Glutamatergic neuron (in vitro differentiated cells): ENCODE data around the gene PLEKHS1. TPM values are rescaled to one million over a fixed set of nuclear protein-coding genes. Genes with fewer than 3 reads are reported as not detected.

Experiments
- DNase-seq: peaks from one replicate; pipeline ENCODE4 v3.0.0; 2022
- H3K27ac Mint-ChIP-seq: one replicate; pipeline ENCODE4 v1.8.0; 2020; ENCODE audit warnings: mild to moderate bottlenecking, mixed read lengths, inconsistent platforms; ENCODE audit not compliant: unreplicated experiment
- H3K27me3 Mint-ChIP-seq: one replicate; pipeline ENCODE4 v1.8.0; 2020; ENCODE audit warnings: mild to moderate bottlenecking, moderate library complexity, mixed read lengths, inconsistent platforms; ENCODE audit not compliant: unreplicated experiment
- H3K36me3 Mint-ChIP-seq: one replicate; pipeline ENCODE4 v1.8.0; 2020; ENCODE audit warnings: mild to moderate bottlenecking, mixed read lengths, inconsistent platforms; ENCODE audit not compliant: unreplicated experiment
- H3K4me1 Mint-ChIP-seq: one replicate; pipeline ENCODE4 v1.8.0; 2020; ENCODE audit warnings: mild to moderate bottlenecking, low read depth, mixed read lengths, inconsistent platforms; ENCODE audit not compliant: unreplicated experiment
- H3K4me3 Mint-ChIP-seq: one replicate; pipeline ENCODE4 v1.8.0; 2020; ENCODE audit warnings: mild to moderate bottlenecking, mixed read lengths, inconsistent platforms; ENCODE audit not compliant: unreplicated experiment
- H3K9me3 Mint-ChIP-seq: one replicate; pipeline ENCODE4 v1.8.0; 2020; ENCODE audit warnings: mild to moderate bottlenecking, moderate library complexity, mixed read lengths, inconsistent platforms; ENCODE audit not compliant: unreplicated experiment
- total RNA-seq: library from RNA; stranded (reverse); fragmentation: NEBNext Ultra II Directional; extraction: Animal tissue kit (Norgen Biotek cat#: 25700); gene quantifications from one replicate; pipeline ENCODE4 v1.2.1, GENCODE V29; 2021; ENCODE audit not compliant: unreplicated experiment
- TF ChIP-seq, protein P1 (sequence below): fragments of 200-600 bp; sonication (generic); IDR thresholded peaks from one replicate; pipeline ENCODE4 v1.5.0; 2021; ENCODE audit not compliant: partially characterized antibody, unreplicated experiment

Gene PLEKHS1
- total RNA-seq, 1 donor from 2014 or later = not detected

DNA sequence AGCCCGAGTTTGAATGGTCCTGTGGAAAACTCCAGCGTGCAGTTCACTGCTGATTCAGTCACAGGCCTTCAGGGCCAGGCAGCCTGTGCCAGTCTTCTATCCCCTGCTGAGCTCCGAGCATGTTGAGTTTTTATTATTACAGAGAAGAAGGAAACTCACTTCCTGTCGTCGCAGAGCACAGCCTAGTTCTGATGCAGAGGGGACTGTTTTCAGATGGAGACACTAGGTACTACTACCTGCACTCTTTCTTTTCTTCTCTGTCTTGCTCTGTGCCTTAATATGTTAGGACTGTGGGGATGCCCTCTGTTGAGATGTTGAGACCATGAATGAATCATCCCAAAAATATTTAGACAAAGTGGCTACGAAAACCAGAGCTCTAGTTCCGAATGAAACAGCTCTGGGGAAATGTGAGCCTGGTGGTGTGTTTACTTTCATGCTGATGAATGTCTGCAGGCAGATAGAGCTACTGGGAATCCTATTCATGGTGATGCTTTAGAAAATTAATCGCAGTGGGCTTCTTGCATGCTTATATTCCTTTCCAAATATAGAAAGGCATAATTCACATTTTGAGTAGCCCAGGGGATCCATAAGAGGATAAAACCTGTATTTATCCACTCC is 42.2 kb upstream of the PLEKHS1 start:
- Mint-ChIP-seq H3K4me3 (no peak overlapping the region), H3K9me3 (no peaks in the 10 kb centered on the region), H3K27me3 (peaks cover 8% of the 10 kb centered on the region), H3K36me3 (no peaks in the 10 kb centered on the region), H3K27ac (no peak overlapping the region), H3K4me1 (peaks cover 4% of the 10 kb centered on the region)
- no peak for DNase-seq
- TF ChIP-seq, protein P1, sequence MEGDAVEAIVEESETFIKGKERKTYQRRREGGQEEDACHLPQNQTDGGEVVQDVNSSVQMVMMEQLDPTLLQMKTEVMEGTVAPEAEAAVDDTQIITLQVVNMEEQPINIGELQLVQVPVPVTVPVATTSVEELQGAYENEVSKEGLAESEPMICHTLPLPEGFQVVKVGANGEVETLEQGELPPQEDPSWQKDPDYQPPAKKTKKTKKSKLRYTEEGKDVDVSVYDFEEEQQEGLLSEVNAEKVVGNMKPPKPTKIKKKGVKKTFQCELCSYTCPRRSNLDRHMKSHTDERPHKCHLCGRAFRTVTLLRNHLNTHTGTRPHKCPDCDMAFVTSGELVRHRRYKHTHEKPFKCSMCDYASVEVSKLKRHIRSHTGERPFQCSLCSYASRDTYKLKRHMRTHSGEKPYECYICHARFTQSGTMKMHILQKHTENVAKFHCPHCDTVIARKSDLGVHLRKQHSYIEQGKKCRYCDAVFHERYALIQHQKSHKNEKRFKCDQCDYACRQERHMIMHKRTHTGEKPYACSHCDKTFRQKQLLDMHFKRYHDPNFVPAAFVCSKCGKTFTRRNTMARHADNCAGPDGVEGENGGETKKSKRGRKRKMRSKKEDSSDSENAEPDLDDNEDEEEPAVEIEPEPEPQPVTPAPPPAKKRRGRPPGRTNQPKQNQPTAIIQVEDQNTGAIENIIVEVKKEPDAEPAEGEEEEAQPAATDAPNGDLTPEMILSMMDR = no peak

DNA sequence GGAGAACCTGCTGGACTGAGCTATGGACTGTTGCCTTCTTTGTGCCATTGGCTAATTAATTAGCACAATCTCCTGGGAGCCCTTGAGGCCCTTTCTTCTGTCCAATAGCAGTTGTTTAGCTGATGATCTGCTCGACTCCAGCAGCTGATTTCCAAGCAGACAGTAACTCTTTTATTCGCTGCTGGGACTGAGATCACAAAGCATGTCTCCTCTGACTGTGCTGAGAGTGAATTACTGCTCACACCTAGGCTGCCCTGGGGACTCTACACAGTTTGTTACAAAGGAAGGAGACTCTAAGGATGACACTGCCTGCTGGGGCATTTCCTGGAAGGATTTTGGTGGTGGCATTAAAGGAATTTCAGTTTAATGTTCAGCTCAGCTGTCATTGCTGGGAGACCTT is 40.3 kb upstream of the PLEKHS1 start:
- no peak overlapping the region for H3K27ac Mint-ChIP-seq
- DNase-seq = no peak
- TF ChIP-seq, protein P1 = no peak
- peaks cover 4% of the 10 kb centered on the region for H3K4me1 Mint-ChIP-seq
- no peaks in the 10 kb centered on the region for H3K9me3 Mint-ChIP-seq
- no peaks in the 10 kb centered on the region for H3K36me3 Mint-ChIP-seq
- peaks cover 10% of the 10 kb centered on the region for H3K27me3 Mint-ChIP-seq
- H3K4me3 Mint-ChIP-seq = no peak overlapping the region

DNA sequence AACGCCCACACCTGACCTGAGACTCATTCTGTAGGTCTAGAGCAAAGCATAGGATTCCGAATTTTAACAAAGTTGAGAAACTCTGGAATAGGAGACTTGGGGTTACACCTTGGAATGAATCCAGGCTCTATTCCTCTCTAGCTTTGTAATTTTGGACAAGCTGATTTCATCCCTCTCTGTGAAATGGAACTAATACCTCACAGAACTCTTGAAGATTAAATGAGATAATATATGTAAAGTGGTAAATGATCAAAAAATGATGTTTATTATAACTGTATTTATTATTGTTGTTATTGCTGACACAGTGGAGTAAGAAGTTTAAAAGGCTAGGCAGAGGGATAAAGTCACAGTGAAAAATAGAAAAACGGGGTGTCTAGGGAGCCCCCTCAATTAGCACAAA is 39.5 kb upstream of the PLEKHS1 start:
- no peaks in the 10 kb centered on the region for H3K9me3 Mint-ChIP-seq
- H3K27ac Mint-ChIP-seq = no peak overlapping the region
- TF ChIP-seq, protein P1 = no peak
- H3K4me1 Mint-ChIP-seq = peaks cover 4% of the 10 kb centered on the region
- peaks cover 10% of the 10 kb centered on the region for H3K27me3 Mint-ChIP-seq
- H3K36me3 Mint-ChIP-seq = no peaks in the 10 kb centered on the region
- DNase-seq = no peak
- H3K4me3 Mint-ChIP-seq = no peak overlapping the region

DNA sequence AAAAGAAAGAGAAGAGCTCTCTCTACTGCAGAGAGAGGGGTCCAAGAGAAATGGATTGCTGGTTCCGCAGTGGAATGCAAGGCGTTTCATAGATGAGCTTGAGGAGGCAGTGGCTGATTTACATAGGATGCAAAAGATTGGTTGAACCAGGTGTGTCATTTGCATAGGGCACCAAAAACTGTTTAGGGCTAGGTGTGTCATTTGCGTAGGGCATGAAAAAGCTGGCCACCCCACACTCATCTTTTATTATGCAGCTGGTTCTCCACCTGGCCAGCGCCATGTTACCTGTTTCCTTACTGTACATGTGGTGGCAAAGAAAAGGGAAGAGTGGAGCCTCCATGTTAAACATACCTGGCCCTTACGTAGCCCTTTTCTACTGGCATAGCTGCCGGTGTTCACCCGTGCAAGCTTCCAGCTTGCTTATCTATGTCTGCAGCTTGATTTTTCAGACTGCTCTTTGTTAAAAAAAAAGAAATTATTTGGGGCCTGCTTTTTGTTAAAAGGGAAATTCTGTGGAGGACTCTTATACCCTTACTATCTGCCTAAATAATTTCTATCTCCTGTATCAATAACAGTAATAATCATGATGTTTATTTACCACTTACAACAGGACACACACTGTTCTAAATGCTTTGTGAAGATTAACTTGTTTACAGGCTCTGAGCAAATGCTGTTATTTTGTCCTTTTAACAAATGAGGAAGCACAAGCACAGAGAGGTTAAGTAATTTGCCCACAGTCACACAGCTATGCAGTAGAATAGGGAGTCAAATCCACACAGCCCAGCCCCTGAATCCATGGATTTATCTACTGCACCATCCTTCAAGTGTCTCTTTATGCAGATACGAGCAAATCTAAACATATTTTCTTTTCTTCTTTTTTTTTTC is 38.5 kb upstream of the PLEKHS1 start:
- no peaks in the 10 kb centered on the region for H3K36me3 Mint-ChIP-seq
- no peak overlapping the region for H3K4me3 Mint-ChIP-seq
- H3K9me3 Mint-ChIP-seq = no peaks in the 10 kb centered on the region
- H3K27me3 Mint-ChIP-seq = peaks cover 8% of the 10 kb centered on the region
- H3K4me1 Mint-ChIP-seq = peaks cover 4% of the 10 kb centered on the region
- TF ChIP-seq, protein P1 = no peak
- no peak for DNase-seq
- H3K27ac Mint-ChIP-seq = no peak overlapping the region

DNA sequence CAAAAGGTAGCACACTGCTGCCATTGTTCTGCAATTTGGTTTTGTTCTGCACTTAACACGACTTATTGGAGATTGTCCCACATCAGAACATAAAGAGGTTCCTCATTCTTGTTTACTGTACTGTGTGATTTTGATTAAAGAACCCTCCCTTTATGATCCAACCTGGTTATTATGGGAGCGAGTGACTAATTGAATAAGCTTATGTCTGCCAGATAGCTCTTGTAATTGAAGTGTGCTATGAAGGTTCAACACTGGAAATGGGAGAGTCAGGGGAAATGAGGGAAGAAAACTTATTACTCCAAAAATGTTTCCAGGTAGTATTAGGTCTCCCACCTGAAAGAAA is 37.9 kb upstream of the PLEKHS1 start:
- no peaks in the 10 kb centered on the region for H3K36me3 Mint-ChIP-seq
- TF ChIP-seq, protein P1 = no peak
- H3K4me1 Mint-ChIP-seq = peaks cover 4% of the 10 kb centered on the region
- no peak for DNase-seq
- H3K27me3 Mint-ChIP-seq = peaks cover 8% of the 10 kb centered on the region
- H3K9me3 Mint-ChIP-seq = no peaks in the 10 kb centered on the region
- H3K4me3 Mint-ChIP-seq = no peak overlapping the region
- H3K27ac Mint-ChIP-seq = no peak overlapping the region
